ENCODE results near the gene SOX12.

DNA sequence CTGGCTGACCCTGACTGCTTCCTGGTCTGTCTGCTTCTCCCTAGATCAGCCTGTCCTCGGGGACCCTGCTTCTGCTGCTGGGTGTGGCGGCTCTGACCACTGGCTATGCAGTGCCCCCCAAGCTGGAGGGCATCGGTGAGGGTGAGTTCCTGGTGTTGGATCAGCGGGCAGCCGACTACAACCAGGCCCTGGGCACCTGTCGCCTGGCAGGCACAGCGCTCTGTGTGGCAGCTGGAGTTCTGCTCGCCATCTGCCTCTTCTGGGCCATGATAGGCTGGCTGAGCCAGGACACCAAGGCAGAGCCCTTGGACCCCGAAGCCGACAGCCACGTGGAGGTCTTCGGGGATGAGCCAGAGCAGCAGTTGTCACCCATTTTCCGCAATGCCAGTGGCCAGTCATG lies 27.8 kb downstream of the SOX12 start:
- TF ChIP-seq POLR2A (IDR thresholded peaks at IDR 0.05), result no peak
- TF ChIP-seq, protein P1, sequence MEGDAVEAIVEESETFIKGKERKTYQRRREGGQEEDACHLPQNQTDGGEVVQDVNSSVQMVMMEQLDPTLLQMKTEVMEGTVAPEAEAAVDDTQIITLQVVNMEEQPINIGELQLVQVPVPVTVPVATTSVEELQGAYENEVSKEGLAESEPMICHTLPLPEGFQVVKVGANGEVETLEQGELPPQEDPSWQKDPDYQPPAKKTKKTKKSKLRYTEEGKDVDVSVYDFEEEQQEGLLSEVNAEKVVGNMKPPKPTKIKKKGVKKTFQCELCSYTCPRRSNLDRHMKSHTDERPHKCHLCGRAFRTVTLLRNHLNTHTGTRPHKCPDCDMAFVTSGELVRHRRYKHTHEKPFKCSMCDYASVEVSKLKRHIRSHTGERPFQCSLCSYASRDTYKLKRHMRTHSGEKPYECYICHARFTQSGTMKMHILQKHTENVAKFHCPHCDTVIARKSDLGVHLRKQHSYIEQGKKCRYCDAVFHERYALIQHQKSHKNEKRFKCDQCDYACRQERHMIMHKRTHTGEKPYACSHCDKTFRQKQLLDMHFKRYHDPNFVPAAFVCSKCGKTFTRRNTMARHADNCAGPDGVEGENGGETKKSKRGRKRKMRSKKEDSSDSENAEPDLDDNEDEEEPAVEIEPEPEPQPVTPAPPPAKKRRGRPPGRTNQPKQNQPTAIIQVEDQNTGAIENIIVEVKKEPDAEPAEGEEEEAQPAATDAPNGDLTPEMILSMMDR (IDR thresholded peaks at IDR 0.05), result no peak

Data from uterus (tissue), 2 donors.